HepG2 (cell line): ENCODE data around the gene GCNT2. TPM values are rescaled to one million over a fixed set of nuclear protein-coding genes. Genes with fewer than 3 reads are reported as not detected.
A peak's percentile ranks its signal among the peaks of the same experiment; 100 is the strongest.

Experiments used
- AFF4 ChIP-seq: sonication (generic); formaldehyde crosslinking; IDR thresholded peaks from 2 replicates; pipeline ENCODE4 v1.4.0; 2020; ENCODE audit warnings: missing genetic modification reagents
- ARID3A ChIP-seq: IDR thresholded peaks from 2 replicates; pipeline ENCODE4 v1.6.1; 2012; ENCODE audit warnings: low read depth, low read length, improper control_type of control experiment
- FOXP1 ChIP-seq, 2 experiments: fragments of 450-650 bp in 1 of 2; IDR thresholded peaks; 2 replicates each; pipeline ENCODE4 v1.6.1; 2017 to 2018; ENCODE audit warnings: antibody characterized with exemption in 1 of 2
- HDAC6 ChIP-seq: fragments of 200-600 bp; sonication (generic); IDR thresholded peaks from 2 replicates; pipeline ENCODE4 v1.7.0; 2017; ENCODE audit warnings: mild to moderate bottlenecking, antibody characterized with exemption, low read length, low read depth
- HOMEZ ChIP-seq: IDR thresholded peaks from 2 replicates; pipeline ENCODE4 v1.6.1; 2016; ENCODE audit warnings: low read depth
- IKZF5 ChIP-seq: IDR thresholded peaks from 2 replicates; pipeline ENCODE4 v1.6.1; 2018; ENCODE audit warnings: missing genetic modification reagents, mild to moderate bottlenecking, missing compliant biosample characterization
- IRF1 ChIP-seq: sonication (generic); formaldehyde crosslinking; IDR thresholded peaks from 2 replicates; pipeline ENCODE4 v1.4.0; 2020; ENCODE audit warnings: low read depth, mild to moderate bottlenecking, missing genetic modification reagents
- KLF16 ChIP-seq, 2 experiments: sonication (generic) in 1 of 2; formaldehyde crosslinking in 1 of 2; IDR thresholded peaks; 2 replicates each; pipeline versions ENCODE4 v1.6.1 to v1.8.0; 2016 to 2023; ENCODE audit warnings: missing genetic modification reagents in 2 of 2, missing compliant biosample characterization in 1 of 2
- MXD4 ChIP-seq: IDR thresholded peaks from 2 replicates; pipeline ENCODE4 v1.6.1; 2016; ENCODE audit warnings: mild to moderate bottlenecking, missing biosample characterization, missing genetic modification reagents
- MYC ChIP-seq: sonication (generic); formaldehyde crosslinking; IDR thresholded peaks from 2 replicates; pipeline ENCODE4 v1.9.0; 2021; ENCODE audit warnings: missing genetic modification reagents, borderline replicate concordance
- NR1H2 ChIP-seq: sonication (generic); formaldehyde crosslinking; IDR thresholded peaks from 2 replicates; pipeline ENCODE4 v1.8.1; 2022; ENCODE audit warnings: low read depth, missing genetic modification reagents, borderline replicate concordance
- PCBP2 ChIP-seq: fragments of 200-400 bp; formaldehyde crosslinking; optimal IDR thresholded peaks from 2 replicates; pipeline ENCODE3; 2018; ENCODE audit warnings: low read length, low read depth; ENCODE audit not compliant: poor library complexity, severe bottlenecking
- RBAK ChIP-seq: sonication (generic); formaldehyde crosslinking; IDR thresholded peaks from 2 replicates; pipeline ENCODE4 v1.5.1; 2020; ENCODE audit warnings: mild to moderate bottlenecking, missing genetic modification reagents
- SIN3A ChIP-seq: IDR thresholded peaks from 2 replicates; pipeline ENCODE4 v1.6.1; 2011; ENCODE audit warnings: low read depth, mild to moderate bottlenecking, control low read depth, low read length, borderline replicate concordance
- ZSCAN20 ChIP-seq: sonication (generic); formaldehyde crosslinking; IDR thresholded peaks from 2 replicates; pipeline ENCODE4 v1.4.0; 2020; ENCODE audit warnings: missing genetic modification reagents, mild to moderate bottlenecking, borderline replicate concordance
- polyA plus RNA-seq, 8 experiments: library from polyadenylated mRNA; depleted of rRNA in 3 of 8; stranded (reverse) in 7 of 8; unstranded in 1 of 8; fragments of >200 nt; fragmentation: Illumina TruSeq in 4 of 8; extraction: Trizol in 4 of 8; gene quantifications; 2 replicates each; pipeline versions ENCODE4 v1.2.1 to v1.2.3, GENCODE V29; 2011 to 2016; ENCODE audit warnings: low read depth in 4 of 8, missing spikeins in 1 of 8, mixed read lengths in 1 of 8; ENCODE audit not compliant: insufficient read depth in 1 of 8
- total RNA-seq, 5 experiments: library from RNA; depleted of rRNA; stranded (reverse); fragments of >200 nt; fragmentation: Illumina TruSeq; extraction: Trizol; gene quantifications; 2 replicates each; pipeline ENCODE4 v1.2.3, GENCODE V29; 2016; ENCODE audit warnings: low read depth in 1 of 5
- TF ChIP-seq, protein P1 (sequence below): IDR thresholded peaks from 2 replicates; pipeline ENCODE4 v1.6.1; 2016; ENCODE audit warnings: low read depth, borderline replicate concordance
- TF ChIP-seq, protein P2 (sequence below): sonication (generic); formaldehyde crosslinking; IDR thresholded peaks from 2 replicates; pipeline ENCODE4 v1.8.1; 2023; ENCODE audit warnings: mild to moderate bottlenecking, missing genetic modification reagents

Gene GCNT2
- total and polyA plus RNA-seq, 2 of the 13 experiments (the other 11 are each of a cell fraction or from before 2014, with no cell fraction given) = 11.8 to 31.9 TPM

- TF ChIP-seq MYC (CRISPR knock-in tag) = no peak
- no peak for TF ChIP-seq HOMEZ
- no peak for TF ChIP-seq RBAK (CRISPR knock-in tag)
- TF ChIP-seq IRF1 (CRISPR knock-in tag) = no peak
- peak in 1 of 2 experiments; percentile 46; a peak in 2 of 4 replicates for TF ChIP-seq KLF16 (CRISPR knock-in tag; IDR thresholded peaks at IDR 0.05)
- TF ChIP-seq PCBP2 = no peak
- no peak for TF ChIP-seq AFF4
- TF ChIP-seq ZSCAN20 = no peak
- TF ChIP-seq SIN3A = peak; percentile 45; the same call in 1 of the 2 replicates
- TF ChIP-seq IKZF5 (CRISPR knock-in tag) = peak; percentile 35
- TF ChIP-seq FOXP1 (IDR thresholded peaks at IDR 0.05) = no peak
- peak; percentile 68 for TF ChIP-seq FOXP1 (CRISPR knock-in tag; IDR thresholded peaks at IDR 0.05)
- TF ChIP-seq MXD4 (CRISPR knock-in tag) = peak; percentile 42; the same call in 1 of the 2 replicates
- TF ChIP-seq, protein P1, sequence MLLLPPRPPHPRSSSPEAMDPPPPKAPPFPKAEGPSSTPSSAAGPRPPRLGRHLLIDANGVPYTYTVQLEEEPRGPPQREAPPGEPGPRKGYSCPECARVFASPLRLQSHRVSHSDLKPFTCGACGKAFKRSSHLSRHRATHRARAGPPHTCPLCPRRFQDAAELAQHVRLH (CRISPR knock-in tag) = no peak
- peak; percentile 94 for TF ChIP-seq ARID3A
- TF ChIP-seq NR1H2 (CRISPR knock-in tag) = no peak
- no peak for TF ChIP-seq HDAC6
- TF ChIP-seq, protein P2, sequence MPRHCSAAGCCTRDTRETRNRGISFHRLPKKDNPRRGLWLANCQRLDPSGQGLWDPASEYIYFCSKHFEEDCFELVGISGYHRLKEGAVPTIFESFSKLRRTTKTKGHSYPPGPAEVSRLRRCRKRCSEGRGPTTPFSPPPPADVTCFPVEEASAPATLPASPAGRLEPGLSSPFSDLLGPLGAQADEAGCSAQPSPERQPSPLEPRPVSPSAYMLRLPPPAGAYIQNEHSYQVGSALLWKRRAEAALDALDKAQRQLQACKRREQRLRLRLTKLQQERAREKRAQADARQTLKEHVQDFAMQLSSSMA (CRISPR knock-in tag) = peak; percentile 73
Observed at GRCh38 chr6:10528158-10528981, 7.2 kb downstream of the GCNT2 start (continued).
